Kidney tubule cell (primary cell): Measurements from ENCODE around the gene RCC2.
"Not testable (repeated sequence)": the region's sequence is repeated elsewhere in the genome, so short reads cannot be mapped to it uniquely, and the experiment has no call there.

Experiments
- DNase-seq: peaks from one replicate; pipeline ENCODE4 v3.0.0-alpha.2; 2018; ENCODE audit warnings: low spot score

The RCC2 gene

DNA sequence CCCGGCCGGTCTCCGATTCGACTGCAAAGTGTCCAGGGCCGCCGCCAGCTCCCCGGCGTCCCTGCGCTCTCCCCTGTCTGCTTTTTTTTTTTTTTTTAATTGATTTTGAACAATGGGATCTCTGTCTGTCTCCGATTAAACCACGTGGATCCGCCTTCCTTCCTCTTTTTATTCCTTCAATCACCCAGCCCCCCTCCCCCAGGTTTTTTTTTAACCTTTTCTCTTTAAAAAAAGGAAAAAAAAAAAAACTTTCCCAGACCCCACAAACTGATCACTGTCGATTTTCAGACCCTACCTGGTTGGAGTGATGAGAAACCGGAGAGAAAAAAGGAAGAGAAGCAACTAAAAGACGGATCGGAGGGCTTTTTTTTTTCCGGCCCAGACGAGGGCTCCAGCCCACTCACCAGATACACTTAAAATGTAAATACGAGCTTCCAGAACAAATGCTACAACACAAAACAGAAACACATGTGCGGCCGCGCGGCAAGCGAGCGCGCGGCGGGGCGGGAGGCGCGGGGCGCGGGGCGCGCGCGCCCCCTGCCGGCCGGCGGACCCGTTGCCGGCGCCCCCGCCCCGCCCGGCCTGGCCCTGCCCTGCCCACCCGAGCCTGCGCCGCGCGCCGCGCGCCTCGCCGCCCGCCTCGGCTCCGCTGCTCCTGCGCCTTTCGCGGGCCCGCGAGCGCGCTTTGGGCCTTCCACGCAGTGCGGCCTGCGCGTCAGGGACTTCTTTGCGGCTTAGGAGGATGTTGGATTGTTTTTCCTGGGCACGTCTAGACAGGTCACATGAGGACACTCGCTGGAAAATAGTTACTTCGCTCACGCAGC lies at the start of gene RCC2:
Gene RCC2, minus strand, starts transcription at position 428 of the 824 bp plus-strand sequence. CDS start 1,163 bp downstream, outside the sequence.
- peak; percentile 84 for DNase-seq

DNA sequence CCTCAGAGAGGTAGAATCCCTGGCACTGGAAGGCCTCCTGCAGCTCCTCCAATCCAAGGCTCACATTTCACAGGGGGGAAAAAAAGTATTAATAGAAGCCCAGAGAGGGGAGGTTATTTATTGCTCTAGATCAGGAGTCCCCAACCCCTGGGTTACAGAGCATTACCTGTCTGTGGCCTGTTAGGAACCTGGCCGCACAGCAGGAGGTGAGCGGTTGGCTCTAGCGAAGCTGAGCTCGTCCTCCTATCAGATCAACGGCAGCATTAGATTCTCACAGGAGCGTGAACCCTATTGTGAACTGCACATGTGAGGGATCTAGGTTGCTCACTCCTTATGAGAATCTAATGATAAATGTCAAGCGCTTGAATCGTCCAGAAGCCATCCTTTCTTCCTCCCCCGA lies 46.8 kb upstream of the RCC2 start:
- no peak for DNase-seq

DNA sequence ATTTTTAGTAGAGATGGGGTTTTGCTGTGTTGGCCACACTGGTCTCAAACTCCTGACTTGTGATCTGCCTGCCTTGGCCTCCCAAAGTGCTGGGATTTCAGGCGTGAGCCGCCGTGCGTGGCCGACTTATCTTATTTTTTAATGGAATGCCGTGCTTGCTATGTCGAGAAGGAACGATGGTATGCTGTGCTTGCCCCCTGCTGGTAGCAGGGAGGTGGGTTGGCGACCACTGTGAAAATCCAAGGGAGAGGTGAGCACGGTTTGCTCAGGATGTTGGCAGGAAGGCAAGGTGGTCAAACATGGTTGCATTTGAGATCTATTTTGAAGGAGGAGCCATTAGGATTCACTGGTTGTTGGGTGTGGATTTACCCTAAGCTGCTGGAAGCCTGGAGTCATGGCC lies 45.8 kb upstream of the RCC2 start:
- DNase-seq, result peak; percentile 38

DNA sequence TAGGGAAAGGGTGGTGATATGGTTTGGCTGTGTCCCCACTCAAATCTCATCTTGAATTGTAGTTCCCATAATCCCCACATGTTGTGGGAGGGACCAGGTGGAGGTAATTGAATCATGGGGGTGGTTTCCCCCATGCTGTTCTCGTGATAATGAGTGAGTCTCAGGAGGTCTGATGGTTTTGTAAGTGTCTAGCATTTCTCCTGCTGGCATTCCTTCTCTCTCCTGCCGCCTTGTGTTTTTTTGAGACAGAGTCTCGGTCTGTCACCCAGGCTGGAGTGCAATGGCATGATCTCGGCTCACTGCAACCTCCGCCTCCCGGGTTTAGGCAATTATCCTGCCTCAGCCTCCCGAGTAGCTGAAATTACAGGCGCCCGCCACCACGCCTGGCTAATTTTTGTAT lies 42.5 kb upstream of the RCC2 start:
- not testable (repeated sequence) for DNase-seq

DNA sequence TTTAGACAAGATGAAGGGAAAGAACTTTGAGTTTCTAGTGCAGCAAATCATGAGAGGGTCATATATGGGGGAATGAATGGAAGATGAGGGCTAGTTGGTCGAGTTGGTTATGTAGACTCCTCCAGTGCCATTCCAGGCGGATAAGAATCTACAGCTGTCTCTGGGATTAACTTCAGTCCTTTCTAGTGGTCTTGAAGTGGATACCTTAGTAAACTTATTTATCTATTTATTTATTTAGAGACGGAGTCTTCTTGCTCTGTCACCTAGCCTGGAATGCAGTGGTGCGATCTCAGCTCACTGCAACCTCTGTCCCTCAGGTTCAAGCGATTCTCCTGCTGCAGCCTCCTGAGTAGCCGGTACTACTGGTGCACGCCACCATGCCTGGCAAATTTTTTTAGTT lies 41.4 kb upstream of the RCC2 start:
- no peak for DNase-seq

GRCh38 chr1:17475752-17476151 lies 36.3 kb upstream of the RCC2 start:
- peak; percentile 79 for DNase-seq

GRCh38 chr1:17474836-17475555 lies 35.5 kb upstream of the RCC2 start:
- DNase-seq, result not testable (repeated sequence)

DNA sequence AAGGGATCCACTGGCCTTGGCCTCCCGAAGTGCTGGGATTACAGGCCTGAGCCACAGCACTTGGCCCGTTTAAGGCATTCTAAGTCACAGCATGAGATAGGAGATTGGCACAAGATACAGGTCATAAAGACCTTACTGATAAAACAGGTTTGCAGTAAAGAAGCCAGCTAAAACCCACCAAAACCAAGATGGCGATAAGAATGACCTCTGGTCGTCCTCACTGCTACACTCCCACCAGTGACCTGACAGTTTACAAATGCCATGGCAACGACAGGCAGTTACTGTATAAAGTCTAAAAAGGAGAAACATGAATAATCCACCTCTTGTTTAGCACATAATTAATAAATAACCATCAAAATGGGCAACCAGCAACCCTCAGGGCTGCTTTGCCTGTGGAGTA lies 33.3 kb upstream of the RCC2 start:
- peak; percentile 53 for DNase-seq

DNA sequence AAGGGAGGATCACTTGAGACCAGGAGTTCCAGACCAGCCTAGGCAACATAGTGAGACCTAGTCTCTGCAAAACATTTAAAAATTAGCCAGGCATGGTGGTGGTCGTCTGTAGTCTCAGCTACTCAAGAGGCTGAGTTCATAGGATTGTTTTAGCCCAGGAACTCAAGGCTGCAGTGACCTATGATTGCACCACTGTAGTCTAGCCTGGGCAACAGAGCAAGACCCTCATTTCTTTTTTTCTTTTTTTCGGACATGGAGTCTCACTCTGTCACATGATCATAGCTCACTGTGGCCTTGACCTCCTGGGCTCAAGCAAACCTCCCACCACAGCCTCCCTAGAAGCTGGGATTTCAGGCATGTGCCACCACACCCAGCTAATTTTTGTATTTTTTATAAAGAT lies 31.9 kb upstream of the RCC2 start:
- no peak for DNase-seq

- no peak for DNase-seq
These were observed 30.7 kb upstream of the RCC2 start for GRCh38 chr1:17470021-17470799.

DNA sequence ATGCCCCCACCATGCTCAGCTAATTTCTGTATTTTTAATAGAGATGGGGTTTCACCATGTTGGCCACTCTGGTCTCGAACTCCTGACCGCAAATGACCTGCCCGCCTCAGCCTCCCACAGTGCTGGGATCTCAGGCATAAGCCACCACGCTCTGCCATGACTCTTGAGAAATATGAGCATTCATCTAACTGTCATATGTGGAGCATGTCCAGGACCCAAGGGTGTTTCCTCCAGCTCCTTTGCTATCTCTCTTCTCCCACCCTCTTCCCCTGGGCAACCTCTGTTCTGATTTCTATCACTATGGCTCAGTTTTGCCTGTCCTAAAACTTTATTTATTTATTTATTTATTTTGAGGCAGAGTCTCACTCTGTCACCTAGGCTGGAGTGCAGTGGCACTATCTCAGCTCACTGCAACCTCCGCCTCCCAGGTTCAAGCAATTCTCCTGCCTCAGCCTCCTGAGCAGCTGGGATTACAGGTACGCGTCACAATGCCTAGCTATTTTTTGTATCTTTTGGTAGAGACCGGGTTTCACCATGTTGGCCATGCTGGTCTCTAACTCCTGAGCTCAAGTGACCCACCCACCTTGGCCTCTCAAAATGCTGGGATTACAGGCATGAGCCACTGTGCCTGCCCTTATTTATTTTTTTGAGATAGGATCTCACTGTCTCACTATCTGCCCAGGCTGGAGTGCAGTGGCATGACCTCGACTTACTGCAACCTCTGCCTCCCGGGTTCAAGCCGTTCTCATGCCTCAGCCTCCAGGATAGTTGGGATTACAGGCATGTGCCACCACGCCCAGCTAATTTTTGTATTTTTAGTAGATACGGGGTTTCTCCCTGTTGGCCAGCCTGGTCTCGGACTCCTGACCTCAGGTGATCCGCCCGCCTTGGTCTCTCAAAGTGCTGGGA lies 29.1 kb upstream of the RCC2 start:
- not testable (repeated sequence) for DNase-seq

- DNase-seq, result no peak
These were observed 26.9 kb upstream of the RCC2 start for GRCh38 chr1:17466359-17466758.

DNA sequence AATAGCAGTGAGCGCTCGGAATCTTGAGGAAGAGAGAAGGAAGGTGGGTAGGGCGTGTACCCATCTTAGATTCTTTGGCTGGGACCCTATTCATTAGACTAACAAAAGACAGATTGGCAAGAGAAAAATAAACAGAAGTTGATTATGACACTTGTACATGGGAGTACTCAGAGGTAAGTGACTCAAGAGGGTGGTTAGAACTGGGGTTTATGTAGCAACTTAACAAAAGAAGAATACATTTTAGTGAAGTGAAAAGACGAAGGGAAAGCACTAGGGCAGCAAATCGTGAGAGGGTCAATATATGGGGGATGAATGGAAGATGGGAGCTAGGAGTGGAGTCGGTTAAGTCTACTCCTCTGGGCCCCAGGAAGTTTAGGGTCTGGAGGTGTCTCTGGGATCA lies 25.8 kb upstream of the RCC2 start:
- DNase-seq, result no peak

DNA sequence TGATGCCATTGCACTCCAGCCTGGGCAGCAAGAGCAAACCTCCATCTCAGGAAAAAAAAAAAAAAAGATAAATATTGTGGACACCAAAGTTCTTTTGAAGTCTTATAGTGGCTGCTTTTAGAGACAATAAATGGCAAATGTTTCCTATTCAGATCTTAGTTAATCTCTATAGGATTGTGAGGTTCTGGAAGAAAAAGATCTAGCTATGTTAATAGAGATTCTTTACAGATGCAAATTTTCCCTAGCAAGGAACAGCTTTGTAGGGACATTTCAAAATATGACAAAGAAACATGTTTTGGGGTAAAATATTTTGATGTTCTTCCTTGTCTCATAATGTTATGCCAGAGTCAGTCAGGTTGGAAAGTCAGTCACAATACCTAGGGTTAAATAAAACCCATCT lies 24.5 kb upstream of the RCC2 start:
- no peak for DNase-seq

DNA sequence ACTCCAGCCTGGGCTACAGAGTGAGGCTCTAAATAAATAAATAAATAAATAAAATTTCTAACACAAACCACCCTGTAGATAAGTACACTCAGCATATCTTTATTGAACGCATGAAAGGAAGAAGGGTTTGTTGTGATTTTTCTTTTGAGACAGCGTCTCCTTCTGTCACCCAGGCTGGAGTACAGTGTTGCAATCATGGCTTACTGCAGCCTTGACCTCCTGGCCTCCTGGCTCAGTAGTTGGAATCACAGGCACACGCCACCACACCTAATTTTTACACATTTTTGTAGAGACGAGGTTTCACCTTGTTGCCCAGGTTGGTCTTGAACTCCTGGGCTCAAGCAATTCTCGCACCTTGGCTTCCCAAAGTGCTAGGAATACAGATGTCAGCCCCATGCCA lies 23.2 kb upstream of the RCC2 start:
- no peak for DNase-seq

DNA sequence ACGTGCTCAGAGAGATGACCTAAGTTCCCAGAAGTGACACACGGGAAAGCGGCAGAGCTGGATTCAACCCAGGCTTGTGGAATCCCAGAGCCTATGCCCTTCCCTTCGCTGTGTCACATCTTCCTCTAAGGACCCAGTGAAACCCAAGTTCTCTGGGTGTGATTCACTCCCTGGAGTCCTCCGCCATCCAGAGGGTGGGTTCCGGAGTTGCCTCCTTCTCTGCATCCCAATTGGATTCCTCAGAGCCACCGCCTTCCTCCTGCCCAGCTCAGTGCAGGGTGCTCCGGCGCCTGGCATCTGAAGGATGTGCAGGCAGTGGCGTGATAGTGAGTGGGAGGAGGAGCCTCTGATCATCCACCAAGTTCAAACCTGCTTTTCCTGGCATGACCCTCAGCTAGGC lies 20.7 kb upstream of the RCC2 start:
- DNase-seq, result peak; percentile 39

GRCh38 chr1:17458794-17459193 lies 19.3 kb upstream of the RCC2 start:
- DNase-seq, result no peak

DNA sequence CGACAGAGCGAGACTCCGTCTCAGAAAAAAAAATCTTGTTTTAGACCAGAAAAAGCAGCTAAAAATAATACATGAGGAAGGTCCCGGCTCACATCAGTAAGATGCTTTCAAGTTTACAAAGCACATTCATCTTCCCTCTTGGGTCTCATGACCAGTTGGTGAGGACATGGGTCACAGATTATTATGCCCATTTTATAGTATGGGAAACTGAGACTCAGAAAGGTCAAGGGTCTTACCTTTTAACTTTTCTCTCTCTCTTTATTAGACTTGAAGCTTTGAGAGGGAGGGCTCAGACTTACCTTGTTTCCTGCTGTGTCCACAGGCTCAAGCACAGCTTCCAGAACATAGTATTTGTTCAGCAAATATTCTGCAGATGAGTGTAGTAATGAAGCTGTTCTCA lies 13.2 kb upstream of the RCC2 start:
- DNase-seq, result peak; percentile 43

DNA sequence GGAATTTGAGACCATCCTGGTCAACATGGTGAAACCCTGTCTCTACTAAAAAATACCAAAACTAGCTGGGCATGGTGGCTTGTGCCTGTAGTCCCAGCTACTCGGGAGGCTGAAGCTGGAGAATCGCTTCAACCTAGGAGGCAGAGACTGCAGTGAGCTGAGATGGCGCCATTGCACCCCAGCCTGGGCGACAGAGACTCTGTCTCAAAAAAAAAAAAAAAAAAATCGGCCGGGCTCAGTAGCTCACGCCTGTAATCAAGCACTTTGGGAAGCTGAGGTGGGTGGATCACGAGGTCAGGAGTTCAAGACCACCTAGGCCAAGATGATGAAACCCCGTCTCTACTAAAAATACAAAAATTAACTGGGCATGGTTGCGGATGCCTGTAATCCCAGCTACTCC lies 12.7 kb upstream of the RCC2 start:
- not testable (repeated sequence) for DNase-seq

GRCh38 chr1:17451731-17452130 lies 12.3 kb upstream of the RCC2 start:
- no peak for DNase-seq

GRCh38 chr1:17447501-17447992 lies 8.1 kb upstream of the RCC2 start:
- DNase-seq, result no peak
